Skeletal muscle tissue (tissue), 4 donors: ENCODE measurements around the gene LY9. TPM values are rescaled to one million over a fixed set of nuclear protein-coding genes. Genes with fewer than 3 reads are reported as not detected.

Experiments
- H3K27ac ChIP-seq: one replicate; pipeline ENCODE4 v1.7.0; 2013; ENCODE audit warnings: mild to moderate bottlenecking, low read depth, low read length, inconsistent platforms
- H3K27me3 ChIP-seq, 3 donors: one replicate each; pipeline ENCODE4 v1.7.0; 2013; ENCODE audit warnings: low read length in 3 of 3; ENCODE audit not compliant: control insufficient read depth in 3 of 3, insufficient read depth in 3 of 3
- H3K36me3 ChIP-seq, 3 donors: one replicate each; pipeline ENCODE4 v1.7.0; 2013; ENCODE audit warnings: low read length in 3 of 3; ENCODE audit not compliant: control insufficient read depth in 3 of 3, insufficient read depth in 3 of 3
- H3K4me1 ChIP-seq, 3 donors: one replicate each; pipeline ENCODE4 v1.7.0; 2013; ENCODE audit warnings: low read length in 3 of 3, mild to moderate bottlenecking in 3 of 3; ENCODE audit not compliant: control insufficient read depth in 3 of 3, insufficient read depth in 3 of 3
- H3K4me3 ChIP-seq, 3 donors: one replicate each; pipeline ENCODE4 v1.7.0; 2013; ENCODE audit warnings: low read length in 3 of 3
- H3K9ac ChIP-seq, 3 donors: one replicate each; pipeline ENCODE4 v1.7.0; 2013; ENCODE audit warnings: low read length in 3 of 3, mild to moderate bottlenecking in 3 of 3, moderate library complexity in 2 of 3, low read depth in 1 of 3
- H3K9me3 ChIP-seq, 3 donors: one replicate each; pipeline ENCODE4 v1.7.0; 2013; ENCODE audit warnings: low read length in 3 of 3; ENCODE audit not compliant: control insufficient read depth in 3 of 3
- total RNA-seq: library from RNA; depleted of rRNA; stranded (reverse); fragments of >200 nt; gene quantifications from one replicate; pipeline ENCODE4 v1.2.3, GENCODE V29; 2014
- donor health status: Osteomylitis.

The LY9 gene
- total RNA-seq, 1 donor from 2014 or later = not detected

- Histone ChIP-seq H3K9me3 (no peaks in the 10 kb centered on the region), H3K36me3 (no peaks in the 10 kb centered on the region), H3K27me3 (no peaks in the 10 kb centered on the region), H3K4me3 (no peak overlapping the region), H3K9ac (no peak overlapping the region), H3K27ac (no peak overlapping the region), H3K4me1 (peaks cover 0 to under 1% (median 0%) of the 10 kb centered on the region in 3 donors)
These were observed 48.7 kb downstream of the LY9 start for GRCh38 chr1:160844447-160845232.

GRCh38 chr1:160846281-160846680 lies 50.3 kb downstream of the LY9 start:
- Histone ChIP-seq H3K4me1 (no peaks in the 10 kb centered on the region), H3K36me3 (no peaks in the 10 kb centered on the region), H3K27me3 (no peaks in the 10 kb centered on the region), H3K27ac (no peak overlapping the region), H3K9me3 (no peaks in the 10 kb centered on the region), H3K9ac (no peak overlapping the region), H3K4me3 (no peak overlapping the region)

- H3K9ac ChIP-seq = no peak overlapping the region
- no peaks in the 10 kb centered on the region for H3K9me3 ChIP-seq
- H3K4me1 ChIP-seq = no peaks in the 10 kb centered on the region
- H3K36me3 ChIP-seq = no peaks in the 10 kb centered on the region
- no peak overlapping the region for H3K4me3 ChIP-seq
- no peak overlapping the region for H3K27ac ChIP-seq
- no peaks in the 10 kb centered on the region for H3K27me3 ChIP-seq
These were observed 54.6 kb downstream of the LY9 start for GRCh38 chr1:160850541-160850940.

- Histone ChIP-seq H3K4me3 (no peak overlapping the region), H3K9ac (no peak overlapping the region), H3K27ac (no peak overlapping the region), H3K9me3 (no peaks in the 10 kb centered on the region), H3K27me3 (no peaks in the 10 kb centered on the region), H3K36me3 (no peaks in the 10 kb centered on the region), H3K4me1 (no peaks in the 10 kb centered on the region)
These were observed 55.0 kb downstream of the LY9 start for GRCh38 chr1:160850993-160851392.

- Histone ChIP-seq H3K4me3 (no peak overlapping the region), H3K27me3 (no peaks in the 10 kb centered on the region), H3K9me3 (no peaks in the 10 kb centered on the region), H3K36me3 (no peaks in the 10 kb centered on the region), H3K27ac (no peak overlapping the region), H3K4me1 (no peaks in the 10 kb centered on the region), H3K9ac (no peak overlapping the region)
These were observed 57.0 kb downstream of the LY9 start for GRCh38 chr1:160853014-160853413.

GRCh38 chr1:160853754-160854153 lies 57.8 kb downstream of the LY9 start:
- no peak overlapping the region for H3K27ac ChIP-seq
- H3K27me3 ChIP-seq = peaks cover 0 to 2% (median 0%) of the 10 kb centered on the region in 3 donors

GRCh38 chr1:160855181-160855981 lies 59.4 kb downstream of the LY9 start:
- H3K4me1 ChIP-seq = no peaks in the 10 kb centered on the region
- H3K27ac ChIP-seq = no peak overlapping the region
- H3K27me3 ChIP-seq = peaks cover 0 to 2% (median 0%) of the 10 kb centered on the region in 3 donors
- H3K4me3 ChIP-seq = no peak overlapping the region
- H3K9ac ChIP-seq = no peak overlapping the region
- H3K9me3 ChIP-seq = no peaks in the 10 kb centered on the region
- no peaks in the 10 kb centered on the region for H3K36me3 ChIP-seq

More at GRCh38 chr1:160853754-160854153, 57.8 kb downstream of the LY9 start:
- Histone ChIP-seq H3K9me3 (no peaks in the 10 kb centered on the region), H3K36me3 (no peaks in the 10 kb centered on the region), H3K4me1 (no peaks in the 10 kb centered on the region), H3K9ac (no peak overlapping the region), H3K4me3 (no peak overlapping the region)

GRCh38 chr1:160858097-160858496 lies 62.1 kb downstream of the LY9 start:
- no peaks in the 10 kb centered on the region for H3K4me1 ChIP-seq

GRCh38 chr1:160858507-160858906 lies 62.5 kb downstream of the LY9 start:
- no peaks in the 10 kb centered on the region for H3K9me3 ChIP-seq
- peaks cover 0 to 5% (median 0%) of the 10 kb centered on the region in 3 donors for H3K27me3 ChIP-seq
- H3K4me3 ChIP-seq = no peak overlapping the region
- no peaks in the 10 kb centered on the region for H3K36me3 ChIP-seq
- no peak overlapping the region for H3K27ac ChIP-seq
- H3K4me1 ChIP-seq = no peaks in the 10 kb centered on the region
- H3K9ac ChIP-seq = no peak overlapping the region

More at GRCh38 chr1:160858097-160858496, 62.1 kb downstream of the LY9 start:
- Histone ChIP-seq H3K27me3 (peaks cover 0 to 5% (median 0%) of the 10 kb centered on the region in 3 donors), H3K27ac (no peak overlapping the region), H3K9ac (no peak overlapping the region), H3K36me3 (no peaks in the 10 kb centered on the region), H3K9me3 (no peaks in the 10 kb centered on the region), H3K4me3 (no peak overlapping the region)

GRCh38 chr1:160859166-160859565 lies 63.2 kb downstream of the LY9 start:
- H3K9ac ChIP-seq = no peak overlapping the region
- no peak overlapping the region for H3K4me3 ChIP-seq
- H3K4me1 ChIP-seq = no peaks in the 10 kb centered on the region
- H3K27me3 ChIP-seq = peaks cover 0 to 5% (median 0%) of the 10 kb centered on the region in 3 donors
- H3K9me3 ChIP-seq = no peaks in the 10 kb centered on the region
- no peaks in the 10 kb centered on the region for H3K36me3 ChIP-seq
- no peak overlapping the region for H3K27ac ChIP-seq
